HG02884 (cell line): ENCODE measurements around the gene ANKRD2.
"Not testable (repeated sequence)": the region's sequence is repeated elsewhere in the genome, so short reads cannot be mapped to it uniquely, and the experiment has no call there.

Source experiments
- ATAC-seq: cut with Tn5 transposase; IDR thresholded peaks from one replicate; pipeline ENCODE4 v1.9.1; 2021; ENCODE audit warnings: mild to moderate bottlenecking, moderate library complexity; ENCODE audit not compliant: unreplicated experiment

ANKRD2 gene

GRCh38 chr10:97570789-97571471 lies 1.6 kb upstream of the ANKRD2 start:
- ATAC-seq, result no peak

DNA sequence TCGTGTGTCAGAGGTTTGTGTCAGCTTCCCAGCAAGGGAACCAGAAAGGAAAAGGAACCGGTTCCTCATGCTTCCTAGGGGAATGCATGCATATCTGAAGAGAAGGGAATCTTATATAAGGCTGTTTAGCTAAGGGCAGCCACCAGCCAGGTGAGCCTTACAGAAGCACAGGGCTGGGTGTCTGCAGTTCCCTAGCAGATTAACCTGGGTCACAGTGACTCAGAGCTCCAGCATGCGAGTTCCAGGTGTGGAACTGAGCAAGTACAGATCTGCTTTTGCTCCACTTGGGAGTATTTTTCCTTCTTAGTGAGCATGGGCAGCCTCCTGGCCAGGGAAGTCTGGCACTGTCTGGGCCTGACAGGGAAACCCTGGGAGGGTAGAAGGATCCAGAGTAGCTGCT lies 957 bp upstream of the ANKRD2 start:
- ATAC-seq, result no peak

GRCh38 chr10:97573021-97573420 lies 442 bp downstream of the ANKRD2 start:
- ATAC-seq, result no peak

- ATAC-seq, result no peak
Measured at GRCh38 chr10:97573672-97574071, 1.1 kb downstream of the ANKRD2 start.

- no peak for ATAC-seq
Measured at GRCh38 chr10:97574374-97575126, 2.0 kb downstream of the ANKRD2 start.

DNA sequence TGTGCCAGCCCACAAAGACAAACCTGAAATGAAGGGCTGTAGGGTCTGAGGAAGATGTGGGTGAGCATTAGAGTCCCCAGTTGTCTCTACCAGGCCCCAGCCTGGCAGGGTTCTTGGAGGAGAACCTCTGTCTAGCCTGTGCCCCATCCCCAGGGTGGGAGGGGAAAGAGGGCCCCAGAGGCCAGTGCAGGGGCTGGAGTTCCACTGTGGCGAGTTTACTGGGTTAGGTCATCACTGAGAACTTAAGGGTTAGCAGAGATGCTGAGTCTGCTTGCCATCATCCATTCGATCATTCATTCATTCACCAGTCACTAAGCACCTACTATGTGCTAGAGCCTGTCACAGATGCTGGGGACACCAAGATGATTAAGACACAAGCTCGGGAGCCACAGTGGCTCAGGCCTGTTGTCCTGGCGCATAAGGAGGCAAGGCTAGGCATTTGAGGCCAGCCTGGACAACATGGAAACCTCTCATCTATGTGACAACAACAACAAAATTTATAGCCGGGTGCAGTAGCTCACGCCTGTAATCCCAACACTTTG lies 2.6 kb downstream of the ANKRD2 start:
- ATAC-seq, result no peak

DNA sequence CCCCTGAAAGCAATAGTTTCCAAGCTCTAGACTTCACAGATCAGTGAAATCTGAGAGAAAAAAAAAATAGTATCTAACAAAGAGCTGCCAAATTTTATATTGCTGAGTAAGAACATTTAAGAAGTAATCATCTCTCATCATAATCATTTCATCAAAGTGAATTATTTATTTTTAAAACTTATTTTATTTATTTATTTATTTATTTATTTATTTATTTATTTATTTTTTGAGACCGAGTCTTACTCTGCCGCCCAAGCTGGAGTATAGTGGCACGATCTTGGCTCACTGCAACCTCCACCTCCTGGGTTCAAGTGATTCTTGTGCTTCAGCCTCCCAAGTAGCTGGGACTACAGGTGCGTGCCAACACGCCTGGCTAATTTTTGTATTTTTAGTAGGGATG lies 3.9 kb downstream of the ANKRD2 start:
- ATAC-seq, result not testable (repeated sequence)

- ATAC-seq, result no peak
Measured at GRCh38 chr10:97577701-97578100, 5.1 kb downstream of the ANKRD2 start.

GRCh38 chr10:97578171-97578844 lies 5.7 kb downstream of the ANKRD2 start:
- no peak for ATAC-seq

DNA sequence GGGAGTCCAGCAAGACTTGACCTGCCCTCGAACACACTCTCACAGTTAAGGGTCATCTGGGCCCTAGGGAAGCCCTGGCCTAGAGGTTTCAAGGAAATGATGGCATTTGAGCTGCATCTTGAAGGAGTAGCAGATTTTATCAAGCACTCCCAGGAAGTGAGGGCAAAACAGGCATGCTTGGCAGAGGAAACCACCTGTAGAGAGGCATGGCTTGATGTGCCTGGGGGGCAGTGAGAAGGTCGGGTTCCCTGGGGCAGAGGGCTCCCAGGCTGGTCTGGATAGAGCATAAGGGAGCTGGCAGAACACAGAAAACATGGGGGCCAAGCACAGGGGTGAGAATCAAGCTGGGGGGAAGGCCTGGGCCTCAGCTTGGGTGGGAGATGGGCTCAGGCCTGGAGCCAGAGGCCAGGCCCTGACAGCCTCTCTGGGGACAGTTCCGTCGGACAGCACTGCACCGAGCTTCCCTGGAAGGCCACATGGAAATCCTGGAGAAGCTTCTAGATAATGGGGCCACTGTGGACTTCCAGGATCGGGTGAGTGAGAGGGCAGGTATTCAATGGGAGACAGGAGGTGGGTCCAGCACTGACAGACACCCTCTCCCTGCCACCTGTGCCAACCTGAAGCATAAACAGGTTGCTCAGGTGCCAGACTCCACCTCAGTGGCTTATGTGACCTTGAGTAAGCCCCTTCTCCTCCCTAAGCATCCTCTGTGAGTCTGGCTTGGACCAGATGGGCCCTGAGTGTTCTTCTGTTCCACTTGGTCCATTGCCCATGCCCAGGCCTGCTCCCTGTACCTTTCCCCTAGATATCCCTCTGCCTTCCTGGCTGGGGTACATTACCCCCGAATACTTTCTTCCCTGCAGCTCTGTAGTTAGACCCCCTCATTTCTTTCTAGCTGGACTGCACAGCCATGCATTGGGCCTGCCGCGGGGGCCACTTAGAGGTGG lies 8.1 kb downstream of the ANKRD2 start:
- ATAC-seq, result no peak

DNA sequence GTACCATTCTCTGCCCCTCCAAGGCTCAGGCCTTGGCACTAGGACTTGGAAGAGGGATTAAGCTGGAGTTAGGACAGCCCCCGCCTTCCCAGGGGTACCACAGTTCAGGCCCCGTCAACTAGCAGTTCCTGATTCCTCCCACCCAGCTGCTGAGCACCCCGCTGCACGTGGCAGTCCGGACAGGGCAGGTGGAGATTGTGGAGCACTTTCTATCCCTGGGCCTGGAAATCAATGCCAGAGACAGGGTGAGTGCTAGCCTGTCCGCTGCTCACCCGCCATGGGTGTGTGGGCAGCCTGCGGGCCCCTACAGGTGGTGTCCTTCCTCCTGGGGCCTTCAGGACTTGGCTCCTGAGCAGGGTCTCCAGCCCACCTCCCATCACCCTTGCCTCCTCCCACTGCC lies 9.6 kb downstream of the ANKRD2 start:
- no peak for ATAC-seq

DNA sequence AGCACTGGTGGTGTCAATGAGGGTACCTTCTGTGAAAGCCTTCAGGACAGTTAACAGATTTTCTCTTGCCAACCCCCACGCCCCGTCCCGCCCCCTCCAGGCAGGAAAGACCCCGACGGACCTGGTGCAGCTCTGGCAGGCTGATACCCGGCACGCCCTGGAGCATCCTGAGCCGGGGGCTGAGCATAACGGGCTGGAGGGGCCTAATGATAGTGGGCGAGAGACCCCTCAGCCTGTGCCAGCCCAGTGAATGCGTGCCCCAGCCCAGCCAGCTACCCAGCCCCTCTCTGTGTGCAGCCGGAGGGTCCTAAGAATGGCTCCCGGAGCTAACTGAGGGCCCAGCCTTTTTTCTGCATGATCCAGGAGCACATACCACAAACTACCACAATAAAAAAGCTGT lies 10.9 kb downstream of the ANKRD2 start:
- ATAC-seq, result no peak

DNA sequence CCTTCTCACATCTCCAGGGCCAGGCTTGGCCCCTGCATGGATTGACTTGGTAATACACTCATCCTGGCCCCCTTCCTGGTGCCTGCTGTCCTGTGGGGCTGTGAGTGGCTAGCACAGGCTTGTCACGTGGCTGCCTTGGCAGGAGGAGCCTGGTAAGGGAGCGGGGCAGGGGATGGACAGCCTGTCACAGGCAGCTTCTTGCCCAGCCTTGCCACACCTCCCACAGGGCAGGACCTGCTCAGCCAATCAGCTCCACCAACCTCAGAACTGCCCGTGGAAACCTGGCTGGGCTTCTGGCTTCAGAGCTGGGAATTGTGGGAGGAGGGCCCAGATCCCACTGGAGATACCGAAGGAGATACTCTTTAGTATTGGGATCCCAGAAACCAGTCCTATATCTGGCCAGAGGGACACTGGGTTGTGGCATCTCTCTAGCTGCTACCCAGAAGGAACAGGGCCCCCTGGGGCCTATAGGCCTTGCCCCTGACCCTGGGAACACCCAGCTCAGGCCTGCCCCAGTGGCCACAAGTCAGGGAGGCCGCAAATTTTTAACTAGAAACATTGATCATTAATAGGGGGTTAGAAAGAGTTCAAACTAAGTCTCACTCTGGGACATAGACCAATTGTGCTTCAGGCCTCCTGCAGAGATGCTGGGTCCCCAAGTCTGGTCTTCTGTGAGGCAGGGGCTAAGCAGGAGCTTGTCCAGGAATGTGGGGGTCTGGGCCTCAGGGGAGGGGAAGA lies 11.7 kb downstream of the ANKRD2 start, which contains the start of gene HOGA1:
HOGA1 (plus strand) TSS at position 330 of the 738 bp plus-strand sequence; CDS start at position 645, 315 bp downstream.
- ATAC-seq, result no peak

- ATAC-seq, result no peak
Measured at GRCh38 chr10:97584798-97585438, 12.3 kb downstream of the ANKRD2 start.

DNA sequence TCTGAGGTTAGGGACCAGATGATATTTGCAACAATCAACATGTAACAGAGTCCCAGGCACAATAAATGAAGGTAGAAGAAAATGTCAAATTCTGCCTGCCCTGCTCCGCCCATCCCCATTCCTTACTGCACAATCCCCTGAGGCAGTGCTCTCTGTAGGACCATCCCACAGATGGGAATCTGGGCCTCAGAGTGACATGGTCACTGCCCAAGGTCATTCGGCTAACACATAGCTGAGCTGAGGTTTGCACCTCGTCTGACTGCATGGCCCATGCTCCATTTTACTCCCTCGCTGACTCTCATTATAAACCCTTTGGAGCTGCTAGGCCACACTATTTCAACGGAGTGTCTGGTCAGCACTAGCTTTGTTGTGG lies 12.8 kb downstream of the ANKRD2 start:
- ATAC-seq, result no peak

DNA sequence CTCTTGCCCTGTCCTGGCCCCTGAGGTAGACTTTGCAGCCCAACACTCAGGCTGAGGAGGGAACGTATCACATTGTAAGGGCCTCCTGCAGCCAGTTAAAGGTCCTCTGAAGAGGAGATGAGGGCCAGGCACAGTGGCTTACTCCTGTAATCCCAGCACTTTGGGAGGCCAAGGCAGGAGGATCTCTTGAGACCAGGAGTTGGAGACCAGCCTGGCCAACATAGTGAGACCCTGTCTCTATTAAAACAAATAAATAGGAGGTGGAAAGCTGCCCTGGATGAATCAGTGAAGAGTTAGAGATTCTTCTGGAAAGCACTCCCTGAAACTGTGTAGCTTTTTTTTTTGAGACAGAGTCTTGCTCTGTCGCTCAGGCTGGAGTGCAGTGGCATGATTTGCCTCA lies 14.6 kb downstream of the ANKRD2 start:
- no peak for ATAC-seq

DNA sequence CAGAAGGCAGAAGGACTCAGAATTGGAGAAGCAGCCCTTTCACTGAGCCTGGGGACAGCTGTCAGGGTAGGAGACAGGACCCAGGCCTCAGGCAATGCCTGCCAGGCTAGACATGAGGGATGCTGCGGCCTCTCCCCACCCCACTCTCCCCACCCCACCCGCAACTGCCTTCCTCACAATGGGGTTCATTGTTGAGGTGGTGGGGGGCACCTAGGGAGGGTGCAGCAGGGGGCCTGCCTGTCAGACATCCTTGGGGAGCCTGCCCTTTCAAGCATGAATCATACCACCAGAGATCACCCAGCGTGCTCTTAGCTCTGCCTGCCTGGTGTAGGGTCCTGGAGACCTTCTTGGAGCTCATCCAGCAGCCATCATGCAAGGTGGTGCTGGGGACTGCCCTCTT lies 16.9 kb downstream of the ANKRD2 start, which contains the start of gene C10orf62:
C10orf62 (plus strand) TSS at position 243 of the 400 bp plus-strand sequence. CDS start 177 bp downstream, outside the sequence.
- ATAC-seq, result no peak

GRCh38 chr10:97590082-97590747 lies 17.6 kb downstream of the ANKRD2 start:
- ATAC-seq, result no peak
